HFF-Myc (cell line): Measurements from ENCODE around the gene SIGMAR1.

Experiments
- DNase-seq: peaks from one replicate; pipeline ENCODE4 v3.0.0-alpha.2; 2011; ENCODE audit warnings: low read depth; ENCODE audit errors: extremely low read depth
- H3K4me3 ChIP-seq: replicated peaks from 2 replicates; pipeline ENCODE4 v1.5.1; 2011; ENCODE audit warnings: low read depth, mild to moderate bottlenecking, control low read depth, low read length
- TF ChIP-seq, protein P1 (sequence below): IDR thresholded peaks from 2 replicates; pipeline ENCODE4 v1.5.1; 2012; ENCODE audit warnings: mild to moderate bottlenecking, low read depth, low read length, control low read depth; ENCODE audit errors: missing control alignments

The SIGMAR1 gene

DNA sequence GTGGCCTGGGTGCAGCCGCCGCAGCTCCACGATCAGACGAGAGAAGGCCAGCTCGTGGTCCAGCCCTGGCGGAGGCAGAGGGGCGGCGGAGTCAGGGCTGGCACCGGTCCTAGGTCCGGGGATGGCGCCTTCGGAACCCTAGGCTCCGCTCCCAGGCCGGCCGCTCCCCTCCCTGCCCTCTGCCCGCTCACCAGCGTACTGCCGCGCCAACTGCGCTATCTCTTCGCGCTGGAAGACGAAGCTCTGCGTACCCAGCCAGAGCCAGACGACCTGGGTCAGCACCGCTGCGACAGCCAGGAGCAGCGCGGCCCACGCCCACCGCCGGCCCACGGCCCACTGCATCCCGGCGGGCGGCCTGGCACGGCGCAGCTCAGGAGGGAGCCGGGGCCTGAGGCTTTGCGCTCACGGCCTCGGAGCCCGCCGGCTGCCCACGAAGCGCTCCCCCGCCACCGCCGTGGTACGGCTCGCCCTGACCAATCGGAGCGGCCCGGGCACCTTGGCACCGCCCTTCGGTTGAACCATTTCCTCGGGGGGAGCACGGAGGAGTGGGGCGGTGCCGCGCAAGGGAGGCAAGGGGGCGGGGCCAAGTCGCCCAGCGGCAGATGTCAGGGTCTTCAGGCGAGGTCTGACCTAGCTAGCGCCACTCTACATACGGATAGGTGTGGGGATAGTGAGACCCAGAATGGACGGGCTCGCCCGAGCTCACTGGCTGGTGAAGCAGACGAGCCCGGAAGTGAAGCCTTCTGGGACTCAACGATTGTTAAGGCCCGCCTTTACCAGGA is at the start of gene SIGMAR1:
Gene SIGMAR1, minus strand, starts transcription at position 432 of the 782 bp plus-strand sequence. Its CDS starts 90 bp downstream, at position 342.
- TF ChIP-seq, protein P1, sequence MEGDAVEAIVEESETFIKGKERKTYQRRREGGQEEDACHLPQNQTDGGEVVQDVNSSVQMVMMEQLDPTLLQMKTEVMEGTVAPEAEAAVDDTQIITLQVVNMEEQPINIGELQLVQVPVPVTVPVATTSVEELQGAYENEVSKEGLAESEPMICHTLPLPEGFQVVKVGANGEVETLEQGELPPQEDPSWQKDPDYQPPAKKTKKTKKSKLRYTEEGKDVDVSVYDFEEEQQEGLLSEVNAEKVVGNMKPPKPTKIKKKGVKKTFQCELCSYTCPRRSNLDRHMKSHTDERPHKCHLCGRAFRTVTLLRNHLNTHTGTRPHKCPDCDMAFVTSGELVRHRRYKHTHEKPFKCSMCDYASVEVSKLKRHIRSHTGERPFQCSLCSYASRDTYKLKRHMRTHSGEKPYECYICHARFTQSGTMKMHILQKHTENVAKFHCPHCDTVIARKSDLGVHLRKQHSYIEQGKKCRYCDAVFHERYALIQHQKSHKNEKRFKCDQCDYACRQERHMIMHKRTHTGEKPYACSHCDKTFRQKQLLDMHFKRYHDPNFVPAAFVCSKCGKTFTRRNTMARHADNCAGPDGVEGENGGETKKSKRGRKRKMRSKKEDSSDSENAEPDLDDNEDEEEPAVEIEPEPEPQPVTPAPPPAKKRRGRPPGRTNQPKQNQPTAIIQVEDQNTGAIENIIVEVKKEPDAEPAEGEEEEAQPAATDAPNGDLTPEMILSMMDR = no peak
- peak within 1 kb of the TSS; percentile 93 for H3K4me3 ChIP-seq
- DNase-seq = peak; percentile 69

DNA sequence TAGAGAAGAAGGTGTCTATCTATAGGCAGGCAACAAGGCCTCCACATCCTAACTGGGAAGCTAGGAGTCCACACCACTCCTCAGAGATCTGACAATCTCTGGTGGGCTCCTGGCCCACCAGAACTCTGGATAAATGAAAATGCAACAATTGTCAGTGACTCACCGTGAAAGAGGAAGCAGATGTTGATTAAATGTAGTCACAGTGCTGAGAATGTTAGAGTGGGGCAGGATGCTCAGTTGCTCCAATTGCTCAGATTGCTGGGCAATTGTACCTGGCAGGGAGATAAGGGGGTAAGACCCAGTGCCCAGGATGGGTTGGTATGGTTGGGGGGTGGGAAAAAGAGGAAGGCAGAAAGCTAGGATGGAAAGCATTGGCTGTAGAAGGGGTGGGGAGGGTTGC is 49.1 kb upstream of the SIGMAR1 start:
- TF ChIP-seq, protein P1 = no peak
- DNase-seq = no peak
- H3K4me3 ChIP-seq = no peak overlapping the region

DNA sequence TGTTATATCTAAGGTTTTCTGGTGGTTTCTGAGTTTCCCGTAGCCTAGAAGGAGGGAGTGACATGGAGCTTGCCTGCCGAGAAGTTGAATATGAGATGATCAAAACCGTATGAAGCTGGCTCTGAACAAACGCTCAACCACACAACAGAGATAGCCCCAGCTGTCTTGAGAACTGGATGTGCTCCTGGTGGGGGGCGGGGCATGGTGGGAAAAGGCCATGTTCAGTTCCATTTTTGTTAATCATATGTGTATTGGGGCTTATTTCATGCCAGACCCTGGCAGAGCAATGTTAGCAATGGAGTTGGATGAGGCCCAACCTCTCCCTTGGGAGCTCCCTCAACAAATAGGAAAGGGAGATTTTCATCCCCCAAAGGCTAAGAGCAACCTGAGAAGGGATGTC is 48.6 kb upstream of the SIGMAR1 start:
- no peak for DNase-seq
- TF ChIP-seq, protein P1 = no peak
- H3K4me3 ChIP-seq = no peak overlapping the region

DNA sequence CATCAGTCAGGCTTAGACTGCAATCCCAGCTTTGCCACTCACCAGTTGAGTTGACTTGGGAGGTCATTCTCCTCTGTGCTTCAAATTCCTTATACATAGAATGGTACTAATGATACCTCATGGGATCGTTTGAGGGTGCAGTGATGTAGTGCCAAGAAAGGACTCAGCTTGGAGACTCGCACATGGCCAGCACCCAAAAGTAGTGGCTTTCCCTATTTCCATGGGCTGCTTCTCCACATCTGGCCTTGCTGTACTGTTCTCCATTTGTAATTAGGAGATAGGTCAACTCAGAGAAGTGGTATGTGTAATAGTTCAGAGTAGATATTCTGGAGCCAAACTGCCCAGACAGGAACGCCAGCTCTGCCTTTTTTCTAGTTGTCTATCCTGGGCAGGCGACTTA is 48.0 kb upstream of the SIGMAR1 start:
- no peak for DNase-seq
- TF ChIP-seq, protein P1 = no peak
- no peak overlapping the region for H3K4me3 ChIP-seq

DNA sequence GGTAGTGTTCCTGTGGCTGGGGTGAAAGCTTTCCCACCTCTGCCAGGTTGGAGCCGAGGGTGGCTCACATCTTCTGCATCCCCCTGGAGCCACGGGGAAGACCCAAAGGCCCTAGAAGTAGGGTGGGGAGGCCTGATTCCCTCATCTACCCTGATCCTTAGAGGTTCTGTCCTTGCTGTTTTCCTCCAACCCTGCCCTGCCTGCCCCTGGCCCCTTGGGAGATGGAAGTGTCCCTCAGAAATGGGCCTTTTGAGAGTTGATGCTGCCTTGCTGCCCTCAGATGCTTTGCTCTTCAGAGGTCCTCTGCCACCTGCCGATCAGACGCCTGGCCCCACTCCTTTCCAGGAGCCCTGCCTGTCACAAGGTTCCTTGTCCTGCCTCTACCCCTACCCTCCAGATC is 47.2 kb upstream of the SIGMAR1 start:
- DNase-seq = no peak

DNA sequence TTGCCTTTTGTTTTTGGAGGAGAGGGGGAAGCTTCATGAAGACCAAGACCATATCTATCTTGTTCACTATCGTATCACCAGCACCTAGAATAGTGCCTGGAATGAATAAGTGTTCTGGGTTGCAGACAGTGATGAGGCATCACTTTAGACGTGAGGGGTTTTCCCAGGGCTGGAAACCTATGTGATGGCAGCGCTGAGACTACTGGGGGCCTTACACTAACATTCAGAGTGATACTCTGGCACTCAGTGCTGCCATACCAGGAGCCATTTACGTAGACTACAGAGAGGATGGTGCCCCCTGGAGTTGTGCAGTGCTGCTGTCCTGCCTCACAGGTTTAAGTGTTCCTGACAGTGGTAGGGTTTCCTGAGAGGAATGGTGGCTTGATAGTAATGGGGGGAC is 46.6 kb upstream of the SIGMAR1 start:
- TF ChIP-seq, protein P1 = no peak
- no peak overlapping the region for H3K4me3 ChIP-seq
- no peak for DNase-seq

More for the DNA sequence above, 47.2 kb upstream of the SIGMAR1 start:
- TF ChIP-seq, protein P1 = no peak
- H3K4me3 ChIP-seq = no peak overlapping the region

DNA sequence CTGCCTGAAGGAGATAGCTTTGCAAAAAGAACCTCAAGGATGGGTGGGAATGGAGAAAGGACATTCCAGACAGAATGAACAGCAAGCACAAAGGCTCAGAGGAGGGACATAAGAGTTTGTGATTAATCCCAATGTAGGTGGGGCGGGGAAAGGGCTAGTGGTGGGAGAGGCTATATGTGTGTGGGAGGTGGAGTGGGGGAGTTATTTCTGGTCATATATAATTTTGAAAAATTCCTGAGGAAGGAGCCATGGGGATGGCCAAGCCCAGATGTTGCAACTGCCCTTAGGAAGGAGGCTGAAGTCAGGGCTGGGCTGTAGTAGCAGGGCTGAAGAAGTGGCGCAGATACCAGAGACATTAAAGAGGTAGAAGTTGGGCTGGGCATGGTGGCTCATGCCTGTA is 38.3 kb upstream of the SIGMAR1 start:
- DNase-seq = no peak
- TF ChIP-seq, protein P1 = no peak
- H3K4me3 ChIP-seq = no peak overlapping the region
